Stimulated activated CD4-positive, alpha-beta T cell treated with anti-CD3 and anti-CD28 coated beads, Interleukin-15, amount 100 ng/mL, for 48 hours (primary cell): ENCODE measurements around the gene NHSL2.
"Not testable (repeated sequence)": the region's sequence is repeated elsewhere in the genome, so short reads cannot be mapped to it uniquely, and the experiment has no call there.

Experiments
- DNase-seq, 2 donors: peaks; one replicate each; pipeline ENCODE4 v3.0.0-alpha.2; 2020; ENCODE audit warnings: low read depth in 2 of 2

Gene NHSL2

DNA sequence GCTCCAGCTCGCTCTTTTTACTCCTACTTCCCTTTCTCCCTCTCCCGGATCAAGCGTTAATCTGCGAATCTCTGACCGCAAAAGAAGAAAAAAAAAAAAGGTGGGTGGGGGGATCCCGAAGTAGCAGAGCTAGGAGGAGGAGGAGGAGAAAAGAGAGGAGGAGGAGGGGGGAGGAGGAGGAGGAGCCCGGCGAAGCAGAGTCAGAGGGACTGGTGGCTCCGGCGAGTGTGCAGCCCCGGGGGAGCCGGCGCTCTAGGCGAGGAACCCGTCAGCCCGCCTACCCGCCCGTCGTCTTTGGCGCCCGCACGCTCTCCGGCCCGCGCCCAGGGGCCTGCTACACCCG is at the start of gene NHSL2:
Gene NHSL2, plus strand, starts transcription at position 203 of the 343 bp plus-strand sequence.
- peak in 1 of 2 donors; percentile 11 for DNase-seq

DNA sequence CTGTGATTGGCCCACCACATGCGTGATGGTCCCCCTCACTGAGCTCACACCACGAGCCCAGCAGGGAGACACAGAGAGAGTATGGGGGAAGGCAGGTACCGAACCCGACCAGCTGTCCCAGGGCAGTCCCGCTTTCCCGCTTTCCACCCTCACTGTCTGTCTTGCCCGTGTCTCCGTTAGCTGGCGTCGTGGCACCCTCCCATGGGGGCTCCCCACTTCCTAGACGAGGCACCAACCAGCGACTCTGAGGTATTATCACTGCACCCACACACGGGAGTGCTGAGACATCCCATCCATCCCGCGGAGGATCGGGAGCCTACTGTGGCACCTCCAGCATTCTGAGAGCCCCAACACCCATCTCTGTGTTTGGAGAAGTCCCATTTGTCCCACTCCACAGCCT is 43.0 kb upstream of the NHSL2 start:
- no peak for DNase-seq

GRCh38 chrX:71869566-71869965 is 41.1 kb upstream of the NHSL2 start:
- not testable (repeated sequence) for DNase-seq

GRCh38 chrX:71870208-71871098 is 40.2 kb upstream of the NHSL2 start:
- peak in 1 of 2 donors; percentile 10 for DNase-seq

DNA sequence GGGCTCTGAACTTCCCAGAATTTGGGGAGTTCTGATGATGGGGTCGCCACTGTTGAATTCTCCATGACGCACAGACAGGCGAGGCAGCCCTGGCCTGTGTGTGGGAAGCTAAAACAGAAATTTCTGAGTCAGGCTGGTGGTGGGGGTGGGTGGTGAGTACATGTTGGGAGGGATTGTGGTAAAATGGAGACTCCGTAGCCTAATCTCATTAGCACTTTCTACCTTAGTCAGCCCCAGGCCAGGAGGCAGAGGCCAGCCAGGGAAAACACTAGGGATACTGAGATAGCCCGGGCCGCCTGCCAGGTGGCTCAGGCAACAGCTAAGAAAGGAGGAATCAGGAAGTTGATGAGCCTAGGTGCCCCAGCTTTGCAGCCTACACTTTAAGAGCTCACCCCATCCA is 39.3 kb upstream of the NHSL2 start:
- DNase-seq: peak in 1 of 2 donors; percentile 15

DNA sequence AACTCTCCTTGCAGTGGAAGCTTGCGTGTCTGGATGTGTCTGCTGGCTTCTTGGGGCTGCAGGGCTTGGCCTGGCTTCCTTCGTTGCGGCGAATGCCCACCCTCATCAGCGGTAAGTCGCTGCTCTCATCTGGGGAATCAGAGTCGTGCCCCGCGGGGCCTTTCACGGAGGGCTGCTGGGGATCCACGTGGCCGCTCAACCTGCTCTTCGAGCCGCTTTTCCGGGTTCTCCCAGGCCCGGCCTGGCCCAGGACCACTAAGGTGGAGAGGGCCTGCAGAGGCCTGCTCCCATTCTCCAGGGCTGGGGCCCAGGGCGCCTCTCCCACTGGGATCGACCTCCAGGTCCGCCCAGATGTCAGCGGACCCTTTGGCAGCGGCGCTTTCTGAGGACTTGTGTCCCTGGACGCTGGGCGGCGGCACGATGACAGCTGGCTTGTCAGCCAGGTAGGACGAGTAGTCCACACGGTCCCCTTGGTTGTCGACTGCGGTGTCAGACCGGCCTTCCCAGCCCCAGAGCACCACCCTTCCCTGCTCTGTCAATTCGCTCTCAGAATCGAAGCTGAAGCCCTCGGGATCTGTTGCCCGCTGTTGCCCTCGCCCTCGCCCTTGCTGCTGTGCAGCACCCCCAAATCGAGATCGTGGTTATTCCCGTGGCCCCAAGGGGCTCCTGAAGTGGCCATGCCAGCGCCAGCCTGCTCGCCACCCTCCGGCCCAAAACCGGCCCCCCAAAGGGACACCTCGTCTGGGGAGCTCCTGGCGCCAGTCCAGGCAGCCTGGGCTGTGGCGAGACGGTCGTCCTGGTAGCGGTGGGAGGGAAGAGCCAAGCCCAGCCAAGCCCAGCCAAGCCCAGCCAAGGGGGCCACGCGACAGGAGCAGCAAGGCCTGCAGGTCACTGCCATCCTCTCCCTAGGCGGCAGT is 37.8 kb upstream of the NHSL2 start:
- no peak for DNase-seq

DNA sequence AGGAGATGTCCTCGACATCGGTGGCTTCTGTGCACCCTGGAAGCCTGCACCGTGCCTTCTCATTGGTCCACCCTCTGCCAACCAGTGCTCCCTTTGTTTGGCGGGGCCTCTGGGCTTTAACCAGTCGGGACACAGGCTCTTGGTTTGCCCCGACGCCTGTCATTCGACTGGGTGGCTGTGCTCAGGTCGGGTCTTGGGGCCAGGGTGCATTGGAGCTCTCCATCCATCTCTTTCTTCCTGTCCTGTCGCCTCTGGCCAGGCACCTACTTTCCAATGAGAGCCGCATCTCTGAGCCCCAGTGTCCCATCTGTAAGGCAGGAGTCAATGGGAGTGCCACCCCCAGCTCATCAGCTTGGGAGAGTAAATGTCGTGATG is 37.2 kb upstream of the NHSL2 start:
- DNase-seq: no peak

DNA sequence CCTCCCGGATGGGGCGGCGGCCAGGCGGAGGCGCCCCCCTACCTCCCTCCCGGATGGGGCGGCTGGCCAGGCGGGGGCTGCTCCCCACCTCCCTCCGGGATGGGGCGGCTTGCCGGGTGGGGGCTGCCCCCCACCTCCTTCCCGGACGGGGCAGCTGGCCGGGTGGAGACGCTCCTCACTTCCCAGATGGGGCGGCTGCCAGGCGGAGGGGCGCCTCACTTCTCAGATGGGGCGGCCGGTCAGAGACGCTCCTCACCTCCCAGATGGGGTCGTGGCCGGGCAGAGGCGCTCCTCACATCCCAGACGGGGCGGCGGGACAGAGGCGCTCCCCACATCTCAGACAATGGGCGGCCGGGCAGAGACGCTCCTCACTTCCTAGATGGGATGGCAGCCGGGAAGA is 33.8 kb upstream of the NHSL2 start:
- not testable (repeated sequence) for DNase-seq

DNA sequence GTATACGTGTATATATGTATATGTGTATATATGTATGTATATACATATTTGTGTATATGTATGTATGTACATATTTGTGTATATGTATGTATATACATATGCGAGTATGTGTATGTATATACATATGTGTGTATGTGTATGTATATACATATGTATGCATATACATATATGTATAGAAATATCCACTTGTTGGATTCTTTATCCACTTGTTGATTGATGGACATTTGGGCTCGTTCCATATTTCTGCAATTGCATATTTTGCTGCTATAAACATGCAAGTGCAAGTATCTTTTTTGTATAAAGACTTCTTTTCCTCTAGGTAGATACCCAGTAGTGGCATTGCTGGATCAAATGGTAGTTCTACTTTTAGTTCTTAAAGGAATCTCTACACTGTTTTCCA is 25.5 kb upstream of the NHSL2 start:
- no peak for DNase-seq

DNA sequence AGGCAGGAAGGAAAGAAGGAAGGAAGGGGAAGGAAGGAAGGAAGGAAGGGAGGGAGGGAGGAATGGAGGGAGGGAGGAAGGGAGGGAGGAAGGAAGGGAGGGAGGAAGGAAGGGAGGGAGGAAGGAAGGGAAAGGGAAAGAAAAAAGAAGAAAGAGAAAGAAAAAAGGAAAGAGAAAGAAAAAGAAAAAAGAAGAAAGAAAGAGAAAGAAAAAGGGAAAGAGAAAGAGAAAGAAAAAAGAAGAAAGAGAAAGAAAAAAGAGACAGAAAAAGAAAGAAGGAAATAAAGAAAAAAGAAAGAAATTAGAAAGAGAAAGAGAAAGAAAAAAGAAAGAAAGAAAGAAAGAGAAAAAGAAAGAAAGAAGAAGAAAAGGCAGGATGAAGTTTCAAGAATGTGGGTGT is 15.0 kb upstream of the NHSL2 start:
- no peak for DNase-seq

GRCh38 chrX:71906144-71906543 is 4.5 kb upstream of the NHSL2 start:
- no peak for DNase-seq

DNA sequence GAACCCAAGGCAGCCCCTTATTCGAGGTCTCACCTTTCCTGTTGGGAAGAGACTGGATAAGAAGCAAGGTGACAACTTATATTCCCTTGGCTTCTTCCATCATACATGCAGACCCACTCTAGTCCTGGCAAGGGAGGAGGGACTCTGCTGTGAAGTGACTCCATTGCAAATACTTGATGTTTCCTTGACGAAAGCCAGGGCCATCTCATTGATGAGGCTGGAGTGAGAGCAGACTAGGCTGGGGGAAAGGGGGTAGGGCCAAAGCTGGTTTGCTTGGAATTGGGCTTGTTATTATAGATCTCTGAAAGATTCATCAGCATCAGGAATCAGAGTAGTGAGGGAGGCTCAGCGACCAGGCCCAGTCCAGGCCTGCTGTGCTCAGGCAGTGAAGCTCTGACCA is 2.3 kb upstream of the NHSL2 start:
- DNase-seq: no peak

GRCh38 chrX:71909956-71910355 is 689 bp upstream of the NHSL2 start:
- no peak for DNase-seq

- DNase-seq: peak in 1 of 2 donors; percentile 11
These were observed 513 bp downstream of the NHSL2 start for GRCh38 chrX:71910986-71911730.

- DNase-seq: no peak
These were observed 1.0 kb downstream of the NHSL2 start for GRCh38 chrX:71911731-71912050.

GRCh38 chrX:71912156-71912555 is 1.5 kb downstream of the NHSL2 start:
- no peak for DNase-seq

GRCh38 chrX:71913156-71913950 is 2.7 kb downstream of the NHSL2 start:
- no peak for DNase-seq

DNA sequence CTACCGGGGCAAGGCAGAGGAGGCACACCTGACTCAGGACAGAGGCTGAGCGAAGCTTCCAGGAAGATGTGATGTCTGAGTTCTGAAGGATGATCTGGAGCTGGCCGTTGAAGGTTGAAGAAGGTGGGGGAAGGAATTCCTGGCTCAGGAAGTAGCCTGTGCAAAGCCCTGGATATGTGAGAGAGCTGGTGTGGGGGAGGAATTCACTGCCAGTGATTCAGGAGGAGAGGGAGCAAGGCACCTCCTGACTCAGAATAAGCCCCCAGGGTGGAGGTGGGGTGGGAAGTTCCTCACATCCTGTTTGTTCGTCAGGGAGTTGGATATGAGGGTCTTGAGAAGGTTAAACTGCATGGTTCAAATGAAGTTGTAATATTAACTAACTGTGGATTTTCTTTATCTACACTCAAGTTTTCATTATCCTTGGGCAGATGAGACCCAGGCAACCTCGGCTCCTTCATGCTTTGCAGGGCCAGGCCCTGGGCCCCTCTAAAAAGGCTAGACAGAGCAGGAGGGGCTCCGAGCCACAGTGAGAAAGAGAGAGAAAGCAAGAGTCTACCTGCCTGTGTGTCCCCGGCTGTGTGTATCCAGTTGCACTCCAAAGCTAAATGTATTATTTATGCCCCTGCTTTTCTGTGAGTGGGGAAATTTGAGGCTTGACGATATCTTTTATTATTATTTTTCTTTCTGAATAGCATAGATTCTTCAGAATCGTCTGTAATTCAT is 7.1 kb downstream of the NHSL2 start:
- no peak for DNase-seq

GRCh38 chrX:71919431-71919830 is 8.8 kb downstream of the NHSL2 start:
- DNase-seq: no peak

DNA sequence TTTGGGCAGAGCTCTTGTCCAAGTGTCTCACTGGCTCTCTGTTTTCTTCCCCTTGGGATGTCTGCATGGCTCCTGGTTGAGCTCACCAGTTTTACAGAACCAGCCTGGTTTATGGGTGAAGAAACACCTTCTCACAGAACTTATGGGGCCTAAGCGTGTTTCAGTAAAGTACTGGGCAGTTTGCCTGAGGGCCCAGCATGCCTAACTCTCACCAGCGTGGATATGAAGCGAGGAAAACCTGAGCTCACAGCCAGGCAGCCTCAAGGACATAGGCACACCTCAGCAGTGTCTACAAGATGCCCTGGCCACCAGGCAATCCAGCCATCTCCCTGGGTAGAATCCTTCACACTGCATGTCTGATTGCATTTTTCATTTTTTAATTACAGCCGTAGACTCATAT is 9.2 kb downstream of the NHSL2 start:
- no peak for DNase-seq

GRCh38 chrX:71922686-71923085 is 12.0 kb downstream of the NHSL2 start:
- no peak for DNase-seq
